HG03378 (cell line): ENCODE measurements around the gene SYNGR2.
A peak's percentile ranks its signal among the peaks of the same experiment; 100 is the strongest.

Experiments used
- ATAC-seq: cut with Tn5 transposase; IDR thresholded peaks from one replicate; pipeline ENCODE4 v1.9.1; 2021; ENCODE audit warnings: mild to moderate bottlenecking, moderate library complexity; ENCODE audit not compliant: unreplicated experiment

The SYNGR2 gene

GRCh38 chr17:78142119-78142861 lies 26.1 kb upstream of the SYNGR2 start:
- ATAC-seq, result no peak

GRCh38 chr17:78143214-78144146 lies 24.9 kb upstream of the SYNGR2 start:
- no peak for ATAC-seq

DNA sequence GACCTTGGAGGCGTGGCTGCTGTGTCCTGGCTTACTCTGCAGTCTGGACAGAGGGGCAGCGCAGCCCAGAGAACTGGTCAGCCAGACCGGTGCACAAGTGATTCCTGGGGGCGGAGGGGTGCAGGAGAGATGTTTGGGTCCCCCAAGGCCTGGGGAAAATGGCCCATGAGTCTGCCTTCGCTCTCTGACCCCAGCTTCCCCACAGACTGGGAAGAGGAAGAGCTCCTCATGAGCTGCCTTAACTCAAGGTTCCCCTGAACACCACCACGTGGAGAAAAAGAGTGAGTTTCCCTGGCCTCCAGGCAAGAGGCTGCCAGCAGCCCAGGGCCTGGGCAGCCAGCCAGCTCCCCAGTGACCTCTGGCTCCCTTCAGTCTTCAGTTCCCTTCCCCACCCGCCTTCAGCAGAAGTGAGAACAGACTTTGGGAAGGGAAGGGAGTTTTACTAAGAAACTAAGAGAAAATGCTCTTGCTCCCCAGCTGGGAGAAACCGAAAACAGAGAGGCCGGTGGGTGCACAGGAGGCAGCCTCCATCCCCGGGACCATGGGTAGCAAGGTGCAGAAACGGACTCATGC lies 24.1 kb upstream of the SYNGR2 start:
- ATAC-seq, result no peak

DNA sequence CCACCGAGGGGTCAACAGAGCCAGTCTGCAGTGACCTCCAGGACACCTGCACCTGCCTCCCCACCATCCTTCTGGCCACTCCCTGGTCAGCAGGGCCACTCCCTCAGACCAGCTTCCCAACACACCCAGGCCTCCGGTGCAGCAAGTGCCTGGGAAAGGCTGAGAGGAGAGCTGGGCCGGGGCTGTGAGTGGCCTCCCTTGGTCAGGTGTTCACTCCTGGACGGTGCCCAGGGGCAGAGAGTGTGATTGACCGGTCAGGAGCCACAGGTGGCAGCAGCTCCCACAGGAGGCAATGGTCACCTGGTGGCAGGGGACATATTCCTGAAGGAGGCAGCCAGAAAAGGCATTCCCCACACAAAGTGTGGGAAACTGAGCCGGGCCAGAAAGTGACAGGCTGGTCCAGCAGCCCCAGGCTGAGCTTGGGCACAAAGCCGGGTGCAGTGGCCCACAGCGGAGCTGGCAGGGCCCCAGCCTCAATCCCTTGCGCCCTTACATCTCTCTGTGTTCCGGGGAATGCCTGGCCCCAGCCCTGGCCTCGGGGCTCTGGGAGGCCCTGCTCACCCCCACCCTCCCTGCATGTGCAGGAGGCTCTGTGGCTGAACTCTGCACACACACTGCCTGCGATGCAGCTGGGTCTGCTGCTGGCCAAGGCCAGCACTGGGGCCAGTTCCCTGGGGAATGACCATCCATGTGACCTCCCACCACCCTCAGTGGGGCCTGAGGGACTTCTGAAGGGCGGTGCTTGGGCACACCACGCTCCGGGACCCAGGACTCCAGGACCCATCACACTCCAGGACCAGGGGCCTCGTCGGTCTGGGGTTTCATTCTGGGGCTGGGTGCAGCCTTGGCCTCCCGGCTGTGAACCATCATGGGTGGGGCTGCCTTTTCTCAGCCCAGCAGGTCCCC lies 23.4 kb upstream of the SYNGR2 start:
- ATAC-seq, result no peak

- no peak for ATAC-seq
These were observed 21.9 kb upstream of the SYNGR2 start for GRCh38 chr17:78146471-78146869.

GRCh38 chr17:78146881-78147280 lies 21.5 kb upstream of the SYNGR2 start:
- ATAC-seq, result no peak

DNA sequence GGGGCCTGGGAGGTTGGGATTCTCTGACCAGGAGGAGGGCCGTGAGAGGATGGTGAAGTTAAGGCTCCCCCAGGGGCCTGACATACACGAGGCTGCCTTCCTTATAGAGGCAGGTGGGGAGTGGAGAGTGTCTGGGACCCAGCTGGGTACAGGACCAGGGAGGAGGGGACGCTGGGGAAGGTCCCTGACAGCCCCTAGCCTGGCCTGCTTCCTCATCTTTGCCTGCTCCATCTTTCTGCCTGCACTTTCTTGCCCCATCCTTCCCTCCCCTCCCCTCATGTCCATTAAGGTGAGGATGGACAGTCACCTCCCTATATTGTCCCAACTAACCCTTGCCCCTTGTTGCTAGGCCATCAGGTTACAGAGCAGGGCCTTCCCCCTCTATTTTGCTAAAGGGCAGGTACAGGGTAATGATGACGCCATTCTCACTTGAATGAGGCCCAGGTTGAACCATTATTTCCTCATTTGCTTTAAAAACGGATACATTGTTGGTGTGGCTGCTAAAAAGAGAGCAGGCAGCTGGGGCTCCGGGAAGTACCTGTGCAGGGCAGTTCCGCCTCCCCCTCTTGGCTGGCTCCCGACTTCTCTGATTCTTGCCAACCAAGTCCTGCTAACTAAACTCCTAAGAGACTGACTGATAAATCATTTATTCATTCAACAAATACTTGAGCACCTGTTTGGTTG lies 20.9 kb upstream of the SYNGR2 start:
- ATAC-seq, result peak; percentile 46

DNA sequence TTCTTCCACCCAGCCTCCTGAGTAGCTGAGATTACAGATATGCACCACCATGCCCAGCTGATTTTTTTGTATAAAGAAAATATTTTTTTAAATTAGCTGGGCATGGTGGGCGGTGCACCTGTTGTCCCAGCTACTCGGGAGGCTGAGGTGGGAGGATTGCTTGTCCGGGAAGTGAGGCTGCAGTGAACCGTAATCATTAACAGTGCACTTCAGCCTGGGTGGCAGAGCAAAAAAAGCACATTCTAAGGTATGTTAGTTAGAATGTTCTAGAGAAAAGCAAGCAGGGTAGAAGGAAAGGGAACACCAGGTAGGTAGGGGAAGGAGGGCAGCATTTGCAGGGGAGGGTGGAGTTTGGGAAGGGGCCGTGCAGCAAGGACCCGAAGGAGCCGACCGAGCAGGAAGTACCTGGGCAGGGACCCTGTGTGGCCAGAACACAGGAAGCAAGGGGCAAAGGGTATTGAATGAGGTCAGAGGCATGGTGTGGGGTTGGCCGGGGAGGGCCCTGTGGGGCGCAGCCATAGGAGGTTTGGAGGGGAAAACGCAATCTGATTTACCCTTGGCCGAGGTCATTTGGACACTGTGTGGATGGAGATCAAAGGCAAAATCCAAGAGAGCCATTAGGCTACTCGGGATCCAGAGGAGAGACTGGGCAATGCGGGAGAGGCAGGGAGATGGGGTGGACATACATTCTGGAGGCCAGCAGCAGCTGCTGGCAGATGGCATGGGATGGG lies 19.9 kb upstream of the SYNGR2 start:
- ATAC-seq, result no peak

- ATAC-seq, result no peak
These were observed 16.8 kb upstream of the SYNGR2 start for GRCh38 chr17:78151514-78152008.

- ATAC-seq, result peak; percentile 50
These were observed 13.2 kb upstream of the SYNGR2 start for GRCh38 chr17:78154903-78155811.

DNA sequence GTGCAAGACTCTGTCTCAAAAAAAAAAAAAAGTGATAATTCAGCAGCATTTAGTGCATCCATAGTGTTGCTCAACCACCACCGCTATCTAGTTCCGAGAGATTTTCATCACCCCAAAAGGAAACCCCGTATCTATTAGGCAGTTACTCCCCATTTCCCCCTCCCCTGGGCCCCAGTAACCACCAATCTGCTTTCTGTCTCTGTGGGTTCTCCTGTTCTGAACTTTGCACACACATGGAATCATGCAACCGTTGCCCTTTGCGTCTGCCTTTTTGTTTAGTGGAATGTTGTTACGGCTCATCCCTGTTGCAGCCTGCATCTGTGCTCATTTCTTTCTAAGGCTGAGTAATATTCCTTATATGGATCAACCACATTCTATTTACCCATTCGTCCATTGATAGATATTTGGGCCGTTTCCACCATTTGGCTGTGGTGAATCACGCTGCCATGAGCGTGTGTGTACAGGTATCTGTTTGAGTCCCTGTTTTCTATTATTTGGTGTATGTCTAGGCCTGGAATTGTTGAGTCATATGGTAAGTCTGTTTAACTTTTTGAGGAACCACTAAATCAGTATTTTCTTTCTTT lies 8.7 kb upstream of the SYNGR2 start:
- ATAC-seq, result no peak

DNA sequence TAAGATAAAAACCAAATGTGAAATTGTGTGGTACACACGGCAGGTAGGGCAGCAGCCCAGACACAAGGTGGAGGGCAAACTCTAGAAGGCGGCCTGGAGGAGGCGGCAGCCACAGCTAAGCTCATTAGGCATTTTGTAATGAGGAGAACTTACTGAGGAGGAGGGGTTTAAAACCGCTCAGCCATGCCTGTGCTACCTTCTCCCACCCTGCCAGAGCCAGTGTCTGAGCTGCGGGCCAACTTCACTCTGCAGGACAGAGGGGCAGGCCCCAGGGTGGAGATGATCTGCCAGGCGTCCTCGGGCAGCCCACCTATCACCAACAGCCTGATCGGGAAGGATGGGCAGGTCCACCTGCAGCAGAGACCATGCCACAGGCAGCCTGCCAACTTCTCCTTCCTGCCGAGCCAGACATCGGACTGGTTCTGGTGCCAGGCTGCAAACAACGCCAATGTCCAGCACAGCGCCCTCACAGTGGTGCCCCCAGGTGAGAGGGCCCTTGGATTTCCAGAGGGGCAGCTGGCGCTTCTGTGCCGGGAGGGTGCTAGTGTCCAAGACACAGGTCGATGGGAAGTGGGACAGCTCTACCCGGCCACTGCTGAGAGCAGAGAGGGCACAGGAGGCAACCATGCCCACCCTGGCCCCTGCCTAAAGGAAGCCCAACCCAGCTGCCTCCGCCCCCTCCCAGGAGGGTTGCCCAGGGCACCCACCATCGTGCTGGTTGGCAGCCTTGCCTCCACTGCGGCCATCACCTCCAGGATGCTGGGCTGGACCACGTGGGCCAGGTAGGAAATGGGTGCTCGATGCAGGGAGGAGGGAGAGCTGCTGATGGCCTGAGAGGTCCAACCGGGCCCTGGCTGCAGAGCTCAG lies 4.3 kb upstream of the SYNGR2 start:
- no peak for ATAC-seq

- no peak for ATAC-seq
These were observed 3.4 kb upstream of the SYNGR2 start for GRCh38 chr17:78164748-78165607.

GRCh38 chr17:78166416-78166815 lies 2.0 kb upstream of the SYNGR2 start:
- ATAC-seq, result no peak

DNA sequence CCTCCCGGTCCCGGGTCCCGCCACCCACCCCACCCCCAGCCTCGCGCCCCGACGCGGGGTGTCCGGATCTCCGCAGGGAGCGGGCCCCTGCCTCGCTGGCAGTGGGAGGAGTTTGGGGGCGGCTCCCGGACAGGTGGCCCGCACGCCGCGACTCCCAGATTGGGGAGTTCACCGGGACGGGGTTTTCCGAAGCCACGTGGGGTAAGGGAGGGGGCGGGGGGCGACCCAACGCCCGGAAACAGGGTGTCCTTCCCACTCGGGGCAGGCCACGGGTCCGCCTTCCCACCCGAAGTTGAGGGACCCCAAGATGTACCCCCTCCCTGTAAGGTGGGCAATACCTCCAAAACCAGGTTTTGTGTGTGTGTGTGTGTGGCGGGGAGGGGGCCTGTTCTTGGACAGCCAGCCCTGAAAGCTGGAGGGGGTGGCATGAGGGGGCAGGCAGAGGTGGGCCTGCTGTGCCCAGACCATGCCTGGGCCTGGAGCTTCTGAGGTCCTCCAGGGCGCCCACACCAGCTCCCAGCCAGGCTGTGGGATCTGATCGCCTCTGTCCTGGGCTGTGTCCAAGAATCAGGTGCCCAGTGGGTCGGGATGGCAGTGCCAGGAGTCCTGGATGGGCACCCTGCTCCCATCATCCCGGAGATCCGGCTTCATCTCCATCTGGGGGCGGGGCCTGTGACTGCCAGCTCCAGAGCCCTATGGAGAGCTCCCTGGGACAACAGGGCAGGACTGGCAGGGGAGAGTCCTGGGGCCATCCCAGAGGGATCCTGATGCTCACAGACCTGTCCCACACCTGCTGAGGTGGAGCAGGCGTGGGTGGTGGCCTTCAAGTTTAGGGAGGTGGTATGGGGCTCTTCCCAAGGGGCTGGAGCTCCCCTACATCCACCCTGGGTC lies 767 bp downstream of the SYNGR2 start:
- no peak for ATAC-seq
